Osteoblast (primary cell): ENCODE results near the gene NIPA2. TPM values are rescaled to one million over a fixed set of nuclear protein-coding genes. Genes with fewer than 3 reads are reported as not detected.

ENCODE experiments used
- DNase-seq: peaks from one replicate; pipeline ENCODE4 v3.0.0; 2011; ENCODE audit warnings: low spot score, mixed read lengths; ENCODE audit not compliant: insufficient read length; ENCODE audit errors: missing footprints
- H2AFZ ChIP-seq: 2 replicates; pipeline ENCODE4 v1.6.0; 2011; ENCODE audit warnings: mild to moderate bottlenecking, low read length
- H3K27ac ChIP-seq: 2 replicates; pipeline ENCODE4 v1.5.1; 2011; ENCODE audit warnings: mild to moderate bottlenecking, low read depth, low read length, moderate library complexity
- H3K27me3 ChIP-seq: 2 replicates; pipeline ENCODE4 v1.6.0; 2012; ENCODE audit warnings: mild to moderate bottlenecking, control low read depth, inconsistent platforms, low read length, moderate library complexity; ENCODE audit not compliant: insufficient read depth
- H3K36me3 ChIP-seq: 2 replicates; pipeline ENCODE4 v1.5.1; 2011; ENCODE audit warnings: mild to moderate bottlenecking, low read length, control low read depth, moderate library complexity; ENCODE audit not compliant: insufficient read depth
- H3K4me1 ChIP-seq: 2 replicates; pipeline ENCODE4 v1.5.1; 2011; ENCODE audit warnings: mild to moderate bottlenecking, low read length, control low read depth, moderate library complexity; ENCODE audit not compliant: insufficient read depth
- H3K4me2 ChIP-seq: 2 replicates; pipeline ENCODE4 v1.6.0; 2011; ENCODE audit warnings: mild to moderate bottlenecking, low read length; ENCODE audit not compliant: insufficient read depth
- H3K4me3 ChIP-seq: fragments of 200-600 bp; sonication (generic); 3 replicates; pipeline ENCODE4 v1.5.1; 2012; ENCODE audit warnings: mild to moderate bottlenecking, low read length, inconsistent platforms; ENCODE audit not compliant: insufficient read depth
- H3K79me2 ChIP-seq: 2 replicates; pipeline ENCODE4 v1.6.0; 2012; ENCODE audit warnings: mild to moderate bottlenecking, low read length, control low read depth, inconsistent platforms; ENCODE audit not compliant: insufficient read depth
- H3K9me3 ChIP-seq: 2 replicates; pipeline ENCODE4 v1.5.1; 2011; ENCODE audit warnings: low read depth, low read length, control low read depth
- H4K20me1 ChIP-seq: 2 replicates; pipeline ENCODE4 v1.6.0; 2012; ENCODE audit warnings: mild to moderate bottlenecking, low read length, control low read depth; ENCODE audit not compliant: insufficient read depth
- CTCF ChIP-seq: IDR thresholded peaks from 2 replicates; pipeline ENCODE4 v1.5.1; 2011; ENCODE audit warnings: mild to moderate bottlenecking, low read depth, low read length, moderate library complexity; ENCODE audit errors: extremely low read depth
- total RNA-seq: library from RNA; depleted of rRNA; stranded (reverse); fragments of >200 nt; gene quantifications from 2 replicates; pipeline ENCODE4 v1.2.3, GENCODE V29; 2012

NIPA2 gene
- total RNA-seq, 1 donor = 50.3 TPM

- TF ChIP-seq CTCF = no peak
- no peaks in the 10 kb centered on the region for H3K27me3 ChIP-seq
- H2AFZ ChIP-seq = no peak overlapping the region
- peaks cover 6% of the 10 kb centered on the region for H3K36me3 ChIP-seq
- peaks cover 2% of the 10 kb centered on the region for H3K79me2 ChIP-seq
- H3K9me3 ChIP-seq = no peaks in the 10 kb centered on the region
- H3K27ac ChIP-seq = no peak overlapping the region
- no peak overlapping the region for H3K4me2 ChIP-seq
- DNase-seq = no peak
- H4K20me1 ChIP-seq = peaks cover 3% of the 10 kb centered on the region
- no peaks in the 10 kb centered on the region for H3K4me1 ChIP-seq
- H3K4me3 ChIP-seq = no peak overlapping the region
Observed at GRCh38 chr15:22813844-22814243, 24.6 kb upstream of the NIPA2 start.

- H3K27me3 ChIP-seq = no peaks in the 10 kb centered on the region
- peaks cover 2% of the 10 kb centered on the region for H3K79me2 ChIP-seq
- no peaks in the 10 kb centered on the region for H3K9me3 ChIP-seq
- no peak for DNase-seq
- no peak overlapping the region for H3K4me3 ChIP-seq
- no peak overlapping the region for H2AFZ ChIP-seq
- peaks cover 6% of the 10 kb centered on the region for H3K36me3 ChIP-seq
- TF ChIP-seq CTCF = no peak
- no peak overlapping the region for H3K27ac ChIP-seq
- H4K20me1 ChIP-seq = peaks cover 3% of the 10 kb centered on the region
- no peak overlapping the region for H3K4me2 ChIP-seq
- no peaks in the 10 kb centered on the region for H3K4me1 ChIP-seq
Observed at GRCh38 chr15:22815766-22816165, 22.7 kb upstream of the NIPA2 start.

- no peak for TF ChIP-seq CTCF
- no peak overlapping the region for H3K4me3 ChIP-seq
- no peaks in the 10 kb centered on the region for H4K20me1 ChIP-seq
- H3K79me2 ChIP-seq = no peaks in the 10 kb centered on the region
- no peaks in the 10 kb centered on the region for H3K9me3 ChIP-seq
- H3K4me2 ChIP-seq = no peak overlapping the region
- H3K27ac ChIP-seq = no peak overlapping the region
- H3K27me3 ChIP-seq = no peaks in the 10 kb centered on the region
- no peak for DNase-seq
- H3K36me3 ChIP-seq = peaks cover 7% of the 10 kb centered on the region
- H2AFZ ChIP-seq = no peak overlapping the region
- no peaks in the 10 kb centered on the region for H3K4me1 ChIP-seq
Observed at GRCh38 chr15:22819651-22820050, 18.8 kb upstream of the NIPA2 start.

GRCh38 chr15:22823495-22824128, 14.9 kb upstream of the NIPA2 start:
- H3K79me2 ChIP-seq = no peaks in the 10 kb centered on the region
- no peak for DNase-seq
- H3K4me1 ChIP-seq = no peaks in the 10 kb centered on the region
- peaks cover 20% of the 10 kb centered on the region for H3K36me3 ChIP-seq
- H3K9me3 ChIP-seq = no peaks in the 10 kb centered on the region
- no peak overlapping the region for H3K4me3 ChIP-seq
- H3K4me2 ChIP-seq = no peak overlapping the region
- no peak overlapping the region for H3K27ac ChIP-seq
- no peaks in the 10 kb centered on the region for H4K20me1 ChIP-seq
- no peak overlapping the region for H2AFZ ChIP-seq
- no peaks in the 10 kb centered on the region for H3K27me3 ChIP-seq
- TF ChIP-seq CTCF = no peak
